DOHH2 (cell line): ENCODE measurements around the gene ATXN7.

ENCODE experiments used
- H3F3A ChIP-seq: fragments of 200-600 bp; sonication (generic), shearing (Covaris generic); 2 replicates; pipeline ENCODE4 v1.6.0; 2016; ENCODE audit warnings: antibody characterized with exemption, mild to moderate bottlenecking; ENCODE audit not compliant: control insufficient read depth, insufficient read depth
- H3K27ac ChIP-seq: fragments of 200-600 bp; sonication (generic); 2 replicates; pipeline ENCODE4 v1.5.1; 2014; ENCODE audit warnings: low read depth, mild to moderate bottlenecking, low read length, moderate library complexity
- H3K27me3 ChIP-seq: fragments of 200-600 bp; sonication (generic); 2 replicates; pipeline ENCODE4 v1.6.1; 2014; ENCODE audit warnings: mild to moderate bottlenecking, low read length, mixed read lengths; ENCODE audit not compliant: control insufficient read depth
- H3K36me3 ChIP-seq: fragments of 200-600 bp; sonication (generic); 2 replicates; pipeline ENCODE4 v1.6.1; 2014; ENCODE audit warnings: mild to moderate bottlenecking, low read length, moderate library complexity, mixed read lengths; ENCODE audit not compliant: control insufficient read depth
- H3K4me1 ChIP-seq: fragments of 200-600 bp; sonication (generic); 2 replicates; pipeline ENCODE4 v1.6.1; 2014; ENCODE audit warnings: mild to moderate bottlenecking, low read length, mixed read lengths; ENCODE audit not compliant: control insufficient read depth
- H3K4me2 ChIP-seq: fragments of 200-600 bp; sonication (generic); 2 replicates; pipeline ENCODE4 v1.6.0; 2014; ENCODE audit warnings: mild to moderate bottlenecking, low read length, moderate library complexity
- H3K4me3 ChIP-seq: fragments of 200-600 bp; sonication (generic); 2 replicates; pipeline ENCODE4 v1.5.1; 2014; ENCODE audit warnings: mild to moderate bottlenecking, low read length, mixed read lengths
- H3K79me2 ChIP-seq: fragments of 200-600 bp; sonication (generic); 2 replicates; pipeline ENCODE4 v1.6.1; 2014; ENCODE audit warnings: mild to moderate bottlenecking, low read length, mixed read lengths; ENCODE audit not compliant: control insufficient read depth
- H3K9me2 ChIP-seq: fragments of 200-600 bp; sonication (generic); replicated peaks from 2 replicates; pipeline ENCODE4 v1.6.1; 2014; ENCODE audit warnings: mild to moderate bottlenecking, low read length, mixed read lengths; ENCODE audit not compliant: control insufficient read depth
- H3K9me3 ChIP-seq: fragments of 200-600 bp; sonication (generic); 2 replicates; pipeline ENCODE4 v1.6.1; 2014; ENCODE audit warnings: antibody characterized with exemption, low read length, mixed read lengths; ENCODE audit not compliant: control insufficient read depth, insufficient read depth
- H4K20me1 ChIP-seq: fragments of 200-600 bp; sonication (generic); 2 replicates; pipeline ENCODE4 v1.6.0; 2014; ENCODE audit warnings: low read depth, mild to moderate bottlenecking, antibody characterized with exemption, low read length, moderate library complexity; ENCODE audit not compliant: control insufficient read depth, insufficient read depth
- EZH2phosphoT487 ChIP-seq: fragments of 200-600 bp; sonication (generic); IDR thresholded peaks from 2 replicates; pipeline ENCODE4 v1.6.1; 2017; ENCODE audit warnings: borderline replicate concordance, mild to moderate bottlenecking, antibody characterized with exemption, low read length, moderate library complexity, mixed read lengths
- TF ChIP-seq, protein P1 (sequence below): fragments of 200-600 bp; sonication (generic); IDR thresholded peaks from one replicate; pipeline ENCODE4 v1.5.1; 2014; ENCODE audit warnings: antibody characterized with exemption, mild to moderate bottlenecking, low read depth, low read length; ENCODE audit not compliant: poor library complexity, severe bottlenecking

The ATXN7 gene

DNA sequence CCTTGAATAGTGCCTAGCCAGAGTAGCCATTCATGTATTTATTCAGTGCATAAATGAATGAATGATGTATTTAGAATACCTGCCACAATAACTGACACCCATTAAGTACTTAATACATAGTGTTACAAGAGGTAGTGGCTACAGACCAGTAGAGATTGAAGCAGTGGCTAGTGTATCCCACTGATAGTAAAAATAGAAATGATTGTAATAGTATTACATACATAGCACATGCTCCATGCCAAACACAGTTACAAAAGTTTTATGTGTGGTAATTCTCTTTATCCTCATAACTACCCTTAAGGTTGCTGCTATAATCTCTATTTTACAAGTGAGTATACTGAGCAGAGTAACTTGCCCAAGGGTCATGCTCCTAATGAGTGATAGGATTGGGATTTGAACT is 78.9 kb downstream of the ATXN7 start:
- Histone ChIP-seq H4K20me1 (peaks cover 7% of the 10 kb centered on the region; the same call in 1 of the 2 replicates), H3F3A (no peaks in the 10 kb centered on the region), H3K79me2 (peaks cover 78% of the 10 kb centered on the region), H3K27me3 (no peaks in the 10 kb centered on the region), H3K4me1 (no peaks in the 10 kb centered on the region), H3K36me3 (peaks cover 29% of the 10 kb centered on the region), H3K4me2 (no peak overlapping the region), H3K9me2 (no peaks in the 10 kb centered on the region), H3K9me3 (no peaks in the 10 kb centered on the region), H3K27ac (no peak overlapping the region), H3K4me3 (no peak overlapping the region)
- TF ChIP-seq, protein P1, sequence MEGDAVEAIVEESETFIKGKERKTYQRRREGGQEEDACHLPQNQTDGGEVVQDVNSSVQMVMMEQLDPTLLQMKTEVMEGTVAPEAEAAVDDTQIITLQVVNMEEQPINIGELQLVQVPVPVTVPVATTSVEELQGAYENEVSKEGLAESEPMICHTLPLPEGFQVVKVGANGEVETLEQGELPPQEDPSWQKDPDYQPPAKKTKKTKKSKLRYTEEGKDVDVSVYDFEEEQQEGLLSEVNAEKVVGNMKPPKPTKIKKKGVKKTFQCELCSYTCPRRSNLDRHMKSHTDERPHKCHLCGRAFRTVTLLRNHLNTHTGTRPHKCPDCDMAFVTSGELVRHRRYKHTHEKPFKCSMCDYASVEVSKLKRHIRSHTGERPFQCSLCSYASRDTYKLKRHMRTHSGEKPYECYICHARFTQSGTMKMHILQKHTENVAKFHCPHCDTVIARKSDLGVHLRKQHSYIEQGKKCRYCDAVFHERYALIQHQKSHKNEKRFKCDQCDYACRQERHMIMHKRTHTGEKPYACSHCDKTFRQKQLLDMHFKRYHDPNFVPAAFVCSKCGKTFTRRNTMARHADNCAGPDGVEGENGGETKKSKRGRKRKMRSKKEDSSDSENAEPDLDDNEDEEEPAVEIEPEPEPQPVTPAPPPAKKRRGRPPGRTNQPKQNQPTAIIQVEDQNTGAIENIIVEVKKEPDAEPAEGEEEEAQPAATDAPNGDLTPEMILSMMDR = no peak
- no peak for TF ChIP-seq EZH2phosphoT487

DNA sequence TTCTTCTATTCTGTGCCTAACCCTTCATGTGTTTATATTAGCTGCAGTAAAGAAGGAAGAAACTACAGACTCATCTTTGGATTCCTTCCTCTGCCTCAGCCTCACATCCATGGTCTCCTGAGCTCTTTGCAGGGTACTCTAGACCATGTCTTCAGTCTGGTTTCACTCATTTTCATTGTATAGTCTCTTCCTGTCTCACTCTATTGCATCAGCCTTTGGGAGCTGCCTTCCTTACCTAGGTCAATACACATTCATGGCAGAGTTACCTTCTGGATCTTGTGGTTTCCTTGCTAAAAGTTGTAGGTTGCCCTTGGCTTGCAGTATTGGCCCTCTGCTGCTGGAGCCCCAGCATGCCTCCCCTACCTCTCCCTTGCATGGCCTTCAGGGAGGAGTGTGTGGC is 80.0 kb downstream of the ATXN7 start:
- Histone ChIP-seq H3F3A (no peaks in the 10 kb centered on the region), H3K4me2 (no peak overlapping the region), H3K4me1 (no peaks in the 10 kb centered on the region), H4K20me1 (peaks cover 3% of the 10 kb centered on the region; the same call in 1 of the 2 replicates), H3K4me3 (no peak overlapping the region), H3K9me3 (no peaks in the 10 kb centered on the region), H3K27ac (no peak overlapping the region), H3K27me3 (no peaks in the 10 kb centered on the region), H3K36me3 (peaks cover 21% of the 10 kb centered on the region), H3K79me2 (peaks cover 73% of the 10 kb centered on the region), H3K9me2 (no peaks in the 10 kb centered on the region)
- TF ChIP-seq EZH2phosphoT487 = no peak
- TF ChIP-seq, protein P1 = no peak

DNA sequence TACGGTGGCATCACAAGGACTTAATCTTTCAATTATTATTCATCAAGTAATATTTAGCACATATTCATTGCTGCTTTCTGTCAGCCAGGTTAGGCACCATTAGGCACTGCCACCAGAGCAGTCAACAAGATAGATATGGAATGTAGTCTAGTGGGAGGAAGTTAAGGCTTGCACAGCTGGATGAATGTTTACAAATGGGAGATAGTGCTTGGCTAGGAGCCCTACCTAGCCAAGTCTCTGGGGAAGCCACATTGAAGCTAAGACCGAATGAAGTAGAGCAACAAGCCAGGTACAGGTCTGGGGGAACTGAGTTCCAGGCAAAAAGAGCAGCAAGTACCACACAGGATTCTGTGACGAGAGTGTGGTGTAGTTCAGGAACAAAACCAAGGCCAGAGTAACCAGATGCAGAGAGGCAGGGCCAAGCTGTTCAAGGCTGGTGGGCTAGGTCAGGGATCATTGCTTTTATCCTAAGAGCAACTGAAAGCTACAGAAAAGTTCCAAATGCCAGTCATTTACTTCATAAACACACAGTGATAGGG is 82.0 kb downstream of the ATXN7 start:
- Histone ChIP-seq H4K20me1 (peaks cover 3% of the 10 kb centered on the region; the same call in 1 of the 2 replicates), H3K9me2 (no peaks in the 10 kb centered on the region), H3K27ac (no peak overlapping the region), H3K4me3 (no peak overlapping the region), H3K36me3 (peaks cover 21% of the 10 kb centered on the region), H3K9me3 (no peaks in the 10 kb centered on the region), H3K27me3 (no peaks in the 10 kb centered on the region), H3F3A (no peaks in the 10 kb centered on the region), H3K4me2 (no peak overlapping the region), H3K79me2 (peaks cover 58% of the 10 kb centered on the region), H3K4me1 (no peaks in the 10 kb centered on the region)
- no peak for TF ChIP-seq EZH2phosphoT487
- TF ChIP-seq, protein P1 = no peak
